Measurements from ENCODE around the gene RYR1.
"Not testable (repeated sequence)": the region's sequence is repeated elsewhere in the genome, so short reads cannot be mapped to it uniquely, and the experiment has no call there.

The RYR1 gene

GRCh38 chr19:38399081-38399480 lies 34.4 kb upstream of the RYR1 start:
- intact Hi-C loops (cut with DNase I), result no loop called here
- DNase-seq, result peak in 1 of 10 donors; percentile 39

- DNase-seq, result no peak
- intact Hi-C loops (cut with DNase I), result no loop called here
Observed at GRCh38 chr19:38399537-38399936, 34.0 kb upstream of the RYR1 start.

- intact Hi-C loops (cut with DNase I), result loop anchor here (5.0 to 10.0 kb wide), 3 partner anchors 217 to 944 kb away; partner anchors contain the start of genes EIF3K, MAP4K1, MRPS12 and SAMD4B
- peak in 1 of 10 donors; percentile 24 for DNase-seq
Observed at GRCh38 chr19:38400361-38400760, 33.1 kb upstream of the RYR1 start.

GRCh38 chr19:38401148-38401547 lies 32.3 kb upstream of the RYR1 start:
- intact Hi-C loops (cut with DNase I), result loop anchor here (5.0 to 10.0 kb wide), 3 partner anchors 216 to 944 kb away; partner anchors contain the start of genes EIF3K, MAP4K1, MRPS12 and SAMD4B

GRCh38 chr19:38402623-38402966 lies 30.9 kb upstream of the RYR1 start:
- intact Hi-C loops (cut with DNase I), result loop anchor here (5.0 to 10.0 kb wide), 3 partner anchors 215 to 942 kb away; partner anchors contain the start of genes EIF3K, MAP4K1, MRPS12 and SAMD4B
- DNase-seq, result no peak

More at GRCh38 chr19:38401148-38401547, 32.3 kb upstream of the RYR1 start:
- DNase-seq, result no peak

GRCh38 chr19:38402967-38403674 lies 30.4 kb upstream of the RYR1 start, which contains the start of gene FAM98C:
FAM98C (plus strand) TSS chr19:38403093; CDS start chr19:38403154, 61 bp downstream.
- intact Hi-C loops (cut with DNase I), result loop anchor here (5.0 to 10.0 kb wide), 3 partner anchors 214 to 942 kb away; partner anchors contain the start of genes EIF3K, MAP4K1, MRPS12 and SAMD4B
- DNase-seq, result peak; percentile 92 to 99 (median 96)

GRCh38 chr19:38404858-38405257 lies 28.6 kb upstream of the RYR1 start:
- DNase-seq, result peak in 1 of 10 donors; percentile 63
- intact Hi-C loops (cut with DNase I), result loop anchor here (5.0 to 10.0 kb wide), 3 partner anchors 212 to 940 kb away; partner anchors contain the start of genes EIF3K, MAP4K1, MRPS12 and SAMD4B

- intact Hi-C loops (cut with DNase I), result loop anchor here (10.0 kb wide), 2 partner anchors 530 to 940 kb away; partner anchors contain the start of genes MRPS12, SAMD4B and SARS2
- DNase-seq, result peak in 1 of 10 donors; percentile 41
Observed at GRCh38 chr19:38405276-38405675, 28.2 kb upstream of the RYR1 start.

GRCh38 chr19:38409631-38410133 lies 23.8 kb upstream of the RYR1 start:
- no peak for DNase-seq
- intact Hi-C loops (cut with DNase I), result loop anchor here (10.0 kb wide), 2 partner anchors 525 to 935 kb away; partner anchors contain the start of genes MRPS12, SAMD4B and SARS2

- intact Hi-C loops (cut with DNase I); DNase-seq: not testable (repeated sequence)
Observed at GRCh38 chr19:38410407-38410806, 23.1 kb upstream of the RYR1 start.

- intact Hi-C loops (cut with DNase I), result no loop called here
- DNase-seq, result no peak
Observed at GRCh38 chr19:38411041-38411712, 22.3 kb upstream of the RYR1 start.

- DNase-seq; intact Hi-C loops (cut with DNase I): not testable (repeated sequence)
Observed at GRCh38 chr19:38411898-38412297, 21.6 kb upstream of the RYR1 start.

- intact Hi-C loops (cut with DNase I), result no loop called here
- peak in 1 of 10 donors; percentile 37 for DNase-seq
Observed at GRCh38 chr19:38412491-38412890, 21.0 kb upstream of the RYR1 start.

GRCh38 chr19:38412961-38413360 lies 20.5 kb upstream of the RYR1 start:
- peak in 1 of 10 donors; percentile 30 for DNase-seq
- intact Hi-C loops (cut with DNase I), result no loop called here

GRCh38 chr19:38413416-38413815 lies 20.1 kb upstream of the RYR1 start:
- DNase-seq, result peak in 1 of 10 donors; percentile 0
- intact Hi-C loops (cut with DNase I), result no loop called here

- intact Hi-C loops (cut with DNase I), result no loop called here
- DNase-seq, result no peak
Observed at GRCh38 chr19:38417146-38417543, 16.3 kb upstream of the RYR1 start.

- peak in 2 of 10 donors; percentile 12 to 22 for DNase-seq
- intact Hi-C loops (cut with DNase I), result no loop called here
Observed at GRCh38 chr19:38417544-38418506, 15.7 kb upstream of the RYR1 start.

GRCh38 chr19:38420935-38421334 lies 12.6 kb upstream of the RYR1 start:
- DNase-seq, result no peak
- intact Hi-C loops (cut with DNase I), result no loop called here

- DNase-seq, result no peak
- intact Hi-C loops (cut with DNase I), result no loop called here
Observed at GRCh38 chr19:38421856-38422255, 11.6 kb upstream of the RYR1 start.

- intact Hi-C loops (cut with DNase I), result no loop called here
- DNase-seq, result no peak
Observed at GRCh38 chr19:38422438-38422837, 11.1 kb upstream of the RYR1 start.

Measured in posterior cingulate gyrus (tissue), 11 donors.